Activated B cell treated with CpG ODN at 0.5 μM for 24 hours (primary cell): ENCODE results near the gene SYTL4. TPM values are rescaled to one million over a fixed set of nuclear protein-coding genes. Genes with fewer than 3 reads are reported as not detected.

Experiments used
- ATAC-seq: fragments of 200-7000 bp; cut with Tn5 transposase; one replicate; pipeline ENCODE4 v1.10.0; 2021; ENCODE audit warnings: low read depth, mild to moderate bottlenecking, moderate library complexity
- CTCF ChIA-PET: fragments of 350-600 bp; sonication (Branson Sonifier 250); formaldehyde crosslinking; loops from one replicate; lab custom pipeline; 2021; ENCODE audit warnings: antibody characterized with exemption; lab: Charles Lee
- POLR2A ChIA-PET: fragments of 350-600 bp; sonication (Branson Sonifier 250); formaldehyde crosslinking; loops from one replicate; lab custom pipeline; 2021; ENCODE audit warnings: antibody characterized with exemption; lab: Charles Lee
- DNase-seq: peaks from one replicate; pipeline ENCODE4 v3.0.0; 2022
- H3K27ac Mint-ChIP-seq: one replicate; pipeline ENCODE4 v1.8.0; 2020; ENCODE audit warnings: mixed read lengths
- H3K27me3 Mint-ChIP-seq: one replicate; pipeline ENCODE4 v1.8.0; 2021; ENCODE audit warnings: mixed read lengths
- H3K36me3 Mint-ChIP-seq: one replicate; pipeline ENCODE4 v1.8.0; 2021; ENCODE audit warnings: low read depth, mixed read lengths
- H3K4me1 Mint-ChIP-seq: one replicate; pipeline ENCODE4 v1.8.0; 2021; ENCODE audit warnings: mixed read lengths
- H3K4me3 Mint-ChIP-seq: one replicate; pipeline ENCODE4 v1.8.0; 2020; ENCODE audit warnings: mild to moderate bottlenecking, mixed read lengths
- H3K9me3 Mint-ChIP-seq: one replicate; pipeline ENCODE4 v1.8.0; 2020; ENCODE audit warnings: mixed read lengths
- CTCF ChIP-seq: fragments of 200-600 bp; IDR thresholded peaks from one replicate; pipeline ENCODE4 v1.8.0; 2022; ENCODE audit warnings: antibody characterized with exemption, mild to moderate bottlenecking
- intact Hi-C: fragments of 100-400 bp; cut with micrococcal nuclease; formaldehyde crosslinking; loops from one replicate; pipeline ENCODE4 v1.15.1; 2024
- total RNA-seq: library from RNA; stranded (reverse); gene quantifications from 2 replicates; pipeline ENCODE4 v1.2.3, GENCODE V29; 2022

SYTL4 gene
- total RNA-seq, 1 donor from 2014 or later, result 0.20 TPM

- intact Hi-C loops, result no loop called here
- Mint-ChIP-seq H3K4me1 (peaks cover 8% of the 10 kb centered on the region), H3K9me3 (no peaks in the 10 kb centered on the region), H3K36me3 (no peaks in the 10 kb centered on the region), H3K27me3 (peaks cover 9% of the 10 kb centered on the region), H3K27ac (no peak overlapping the region), H3K4me3 (no peak overlapping the region)
- ChIA-PET POLR2A (no interaction called here), CTCF (interaction anchor here (3.4 kb wide), 1 partner anchor 122 kb away, joined by 22 read pairs; no protein-coding TSS in a partner anchor)
- no peak for ATAC-seq
- no peak for TF ChIP-seq CTCF
- DNase-seq, result no peak
These were observed 96.9 kb downstream of the SYTL4 start for GRCh38 chrX:100635040-100635439.

- peaks cover 13% of the 10 kb centered on the region for H3K4me1 Mint-ChIP-seq
- H3K4me3 Mint-ChIP-seq, result peak overlapping the region; percentile 46
- H3K36me3 Mint-ChIP-seq, result no peaks in the 10 kb centered on the region
- CTCF ChIA-PET, result interaction anchor here (1.7 to 2.3 kb wide), 2 partner anchors 11 to 19 kb away, joined by 5 to 8 read pairs; no protein-coding TSS in a partner anchor
- DNase-seq, result no peak
- peak; percentile 73 for ATAC-seq
- H3K27ac Mint-ChIP-seq, result peak overlapping the region; percentile 46
- no peaks in the 10 kb centered on the region for H3K27me3 Mint-ChIP-seq
- TF ChIP-seq CTCF, result no peak
- intact Hi-C loops, result loop anchor here (1.0 to 2.0 kb wide), 3 partner anchors 10 to 19 kb away; partner anchors contain the start of gene TSPAN6
- POLR2A ChIA-PET, result no interaction called here
- no peaks in the 10 kb centered on the region for H3K9me3 Mint-ChIP-seq
These were observed 105.9 kb downstream of the SYTL4 start for GRCh38 chrX:100625985-100626491.

Other genes starting within 250 kb of the SYTL4 start
- not detected in 2 replicates for gene TNMD, start 147.2 kb downstream of the SYTL4 start, total RNA-seq
- 0.07 and 0.12 TPM in 2 replicates for gene TSPAN6, start 95.3 kb downstream of the SYTL4 start, total RNA-seq
- not detected in 2 replicates for gene SRPX2, start 87.9 kb downstream of the SYTL4 start, total RNA-seq
- 27.7 TPM in 2 replicates for gene CSTF2, start 88.3 kb upstream of the SYTL4 start, total RNA-seq
- gene NOX1, start 142.2 kb upstream of the SYTL4 start, total RNA-seq, result not detected in 2 replicates
- gene XKRX, start 196.8 kb upstream of the SYTL4 start, total RNA-seq, result 2.0 and 2.2 TPM in 2 replicates
- not detected in 2 replicates for gene ARL13A, start 237.6 kb upstream of the SYTL4 start, total RNA-seq